ENCODE results near the gene MTUS2.

DNA sequence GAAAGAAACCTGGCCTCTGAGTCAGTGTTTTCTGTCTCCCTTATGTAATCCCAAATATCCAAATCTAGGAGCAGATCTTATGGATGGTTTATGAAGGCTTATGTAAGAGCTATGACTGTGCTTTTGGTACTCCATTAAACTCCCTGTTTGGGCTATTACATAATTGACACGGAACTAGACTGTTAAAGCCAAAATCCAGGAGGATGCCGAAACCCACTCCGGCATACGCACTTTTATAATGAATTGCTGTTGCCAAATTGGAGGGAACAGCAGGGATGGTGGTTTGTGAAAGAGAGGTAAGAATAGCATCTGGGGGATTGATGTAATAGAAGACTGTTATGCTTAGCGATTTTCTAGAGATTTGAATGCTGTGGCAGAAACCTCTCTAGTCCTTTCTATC is 2.0 kb downstream of the MTUS2 start:
- TF ChIP-seq, protein P1, sequence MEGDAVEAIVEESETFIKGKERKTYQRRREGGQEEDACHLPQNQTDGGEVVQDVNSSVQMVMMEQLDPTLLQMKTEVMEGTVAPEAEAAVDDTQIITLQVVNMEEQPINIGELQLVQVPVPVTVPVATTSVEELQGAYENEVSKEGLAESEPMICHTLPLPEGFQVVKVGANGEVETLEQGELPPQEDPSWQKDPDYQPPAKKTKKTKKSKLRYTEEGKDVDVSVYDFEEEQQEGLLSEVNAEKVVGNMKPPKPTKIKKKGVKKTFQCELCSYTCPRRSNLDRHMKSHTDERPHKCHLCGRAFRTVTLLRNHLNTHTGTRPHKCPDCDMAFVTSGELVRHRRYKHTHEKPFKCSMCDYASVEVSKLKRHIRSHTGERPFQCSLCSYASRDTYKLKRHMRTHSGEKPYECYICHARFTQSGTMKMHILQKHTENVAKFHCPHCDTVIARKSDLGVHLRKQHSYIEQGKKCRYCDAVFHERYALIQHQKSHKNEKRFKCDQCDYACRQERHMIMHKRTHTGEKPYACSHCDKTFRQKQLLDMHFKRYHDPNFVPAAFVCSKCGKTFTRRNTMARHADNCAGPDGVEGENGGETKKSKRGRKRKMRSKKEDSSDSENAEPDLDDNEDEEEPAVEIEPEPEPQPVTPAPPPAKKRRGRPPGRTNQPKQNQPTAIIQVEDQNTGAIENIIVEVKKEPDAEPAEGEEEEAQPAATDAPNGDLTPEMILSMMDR (IDR thresholded peaks at IDR 0.05), result no peak
- no peak for TF ChIP-seq EZH2 (IDR thresholded peaks at IDR 0.05)

Data from neural progenitor cell (in vitro differentiated cells).